Hepatocyte (in vitro differentiated cells): Measurements from ENCODE around the gene RMI2. TPM values are rescaled to one million over a fixed set of nuclear protein-coding genes. Genes with fewer than 3 reads are reported as not detected.
"Not testable (repeated sequence)": the region's sequence is repeated elsewhere in the genome, so short reads cannot be mapped to it uniquely, and the experiment has no call there.

Experiments
- DNase-seq: peaks from one replicate; pipeline ENCODE4 v3.0.0-alpha.2; 2016; ENCODE audit warnings: low spot score
- H2AFZ ChIP-seq: fragments of 200-600 bp; sonication (generic); 2 replicates; pipeline ENCODE4 v1.6.0; 2016; ENCODE audit warnings: antibody characterized with exemption, mild to moderate bottlenecking
- H3K27ac ChIP-seq: fragments of 200-600 bp; sonication (generic); 2 replicates; pipeline ENCODE4 v1.5.1; 2016; ENCODE audit warnings: mild to moderate bottlenecking
- H3K27me3 ChIP-seq: fragments of 200-600 bp; sonication (generic); 2 replicates; pipeline ENCODE4 v1.6.1; 2016
- H3K36me3 ChIP-seq: fragments of 200-600 bp; sonication (generic); replicated peaks from 2 replicates; pipeline ENCODE4 v1.5.1; 2016; ENCODE audit warnings: low read depth; ENCODE audit not compliant: insufficient read depth
- H3K4me1 ChIP-seq: fragments of 200-600 bp; sonication (generic); 2 replicates; pipeline ENCODE4 v1.5.1; 2016; ENCODE audit warnings: mild to moderate bottlenecking, moderate library complexity; ENCODE audit not compliant: insufficient read depth
- H3K4me2 ChIP-seq: fragments of 200-600 bp; sonication (generic); 2 replicates; pipeline ENCODE4 v1.6.0; 2016
- H3K4me3 ChIP-seq: fragments of 200-600 bp; sonication (generic); 2 replicates; pipeline ENCODE4 v1.5.1; 2016; ENCODE audit warnings: mild to moderate bottlenecking
- H3K79me2 ChIP-seq: fragments of 200-600 bp; sonication (generic); 2 replicates; pipeline ENCODE4 v1.6.0; 2017; ENCODE audit warnings: mild to moderate bottlenecking
- H3K9me2 ChIP-seq: fragments of 200-600 bp; sonication (generic); replicated peaks from 2 replicates; pipeline ENCODE4 v1.6.0; 2017; ENCODE audit warnings: mild to moderate bottlenecking; ENCODE audit not compliant: insufficient read depth
- H3K9me3 ChIP-seq: fragments of 200-600 bp; sonication (generic); 2 replicates; pipeline ENCODE4 v1.5.1; 2016; ENCODE audit warnings: low read depth, mild to moderate bottlenecking
- H4K20me1 ChIP-seq: fragments of 200-600 bp; sonication (generic); 2 replicates; pipeline ENCODE4 v1.6.0; 2016; ENCODE audit warnings: mild to moderate bottlenecking; ENCODE audit not compliant: insufficient read depth, poor library complexity, severe bottlenecking
- CTCF ChIP-seq: fragments of 200-600 bp; sonication (generic); IDR thresholded peaks from 2 replicates; pipeline ENCODE4 v1.5.1; 2016; ENCODE audit warnings: antibody characterized with exemption, mild to moderate bottlenecking; ENCODE audit not compliant: poor library complexity
- EZH2 ChIP-seq: fragments of 200-600 bp; sonication (generic); IDR thresholded peaks from 2 replicates; pipeline ENCODE4 v1.6.1; 2016; ENCODE audit warnings: antibody characterized with exemption, mild to moderate bottlenecking, borderline replicate concordance
- EZH2phosphoT487 ChIP-seq: fragments of 200-600 bp; sonication (generic); IDR thresholded peaks from one replicate; pipeline ENCODE4 v1.6.1; 2018; ENCODE audit warnings: antibody characterized with exemption, mild to moderate bottlenecking, low read depth, moderate library complexity; ENCODE audit not compliant: unreplicated experiment, severe bottlenecking
- WGBS: methylation state at CpG from one replicate; pipeline ENCODE4 v1.1.6; 2016; ENCODE audit warnings: low lambda C conversion rate; ENCODE audit errors: missing lambda C conversion rate; 5-methylcytosine and 5-hydroxymethylcytosine counted together
- polyA plus RNA-seq: library from polyadenylated mRNA; unstranded; fragments of >200 nt; fragmentation: Nextera tagmentation; extraction: Ambion mirVana; gene quantifications from 2 replicates; pipeline ENCODE4 v1.2.1, GENCODE V29; 2016
- total RNA-seq: library from RNA; depleted of rRNA; stranded (reverse); fragments of >200 nt; gene quantifications from 2 replicates; pipeline ENCODE4 v1.2.3, GENCODE V29; 2014

The RMI2 gene
- total and polyA plus RNA-seq, 2 experiments from 2014 or later = 9.8 to 11.4 TPM

- Histone ChIP-seq H3K36me3 (no peaks in the 10 kb centered on the region), H3K4me3 (no peak overlapping the region), H3K9me3 (no peaks in the 10 kb centered on the region), H2AFZ (no peak overlapping the region), H3K27me3 (no peaks in the 10 kb centered on the region), H3K4me1 (peaks cover 16% of the 10 kb centered on the region), H3K4me2 (no peak overlapping the region), H3K79me2 (no peaks in the 10 kb centered on the region), H4K20me1 (no peaks in the 10 kb centered on the region), H3K9me2 (no peaks in the 10 kb centered on the region), H3K27ac (no peak overlapping the region)
- TF ChIP-seq CTCF = no peak
- TF ChIP-seq EZH2 = no peak
- TF ChIP-seq EZH2phosphoT487 = no peak
- no peak for DNase-seq
- 63% methylated on average over 7 of the region's 7 CpGs for WGBS
These were observed 18.6 kb downstream of the RMI2 start for GRCh38 chr16:11363927-11364258.

DNA sequence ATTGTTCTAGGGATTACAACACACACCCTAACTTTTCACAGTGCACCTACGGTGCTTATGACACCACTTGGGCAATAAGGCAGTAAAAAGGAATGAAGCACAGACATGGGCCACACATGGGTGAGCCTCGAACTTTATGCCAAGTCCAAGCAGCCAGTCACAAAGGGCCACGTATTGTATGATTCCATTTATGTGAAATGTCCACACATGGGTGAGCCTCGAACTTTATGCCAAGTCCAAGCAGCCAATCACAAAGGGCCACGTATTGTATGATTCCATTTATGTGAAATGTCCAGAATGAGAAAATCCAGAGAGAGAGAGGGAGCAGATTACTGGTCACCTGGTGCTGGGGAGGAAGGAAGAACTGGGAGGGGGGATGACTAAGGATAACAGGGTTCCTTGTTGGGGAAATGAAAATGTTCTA lies 22.2 kb downstream of the RMI2 start:
- Histone ChIP-seq H3K79me2 (no peaks in the 10 kb centered on the region), H2AFZ (no peak overlapping the region), H3K9me2 (no peaks in the 10 kb centered on the region), H3K27ac (no peak overlapping the region), H3K36me3 (no peaks in the 10 kb centered on the region), H3K4me1 (peaks cover 10% of the 10 kb centered on the region), H3K4me3 (no peak overlapping the region), H4K20me1 (no peaks in the 10 kb centered on the region), H3K4me2 (no peak overlapping the region), H3K9me3 (no peaks in the 10 kb centered on the region), H3K27me3 (no peaks in the 10 kb centered on the region)
- DNase-seq = no peak
- WGBS = 97% methylated on average over 5 of the region's 5 CpGs
- TF ChIP-seq EZH2phosphoT487 = no peak
- TF ChIP-seq CTCF = no peak
- TF ChIP-seq EZH2 = no peak

GRCh38 chr16:11370084-11370931 lies 25.0 kb downstream of the RMI2 start:
- Histone ChIP-seq H3K79me2 (no peaks in the 10 kb centered on the region), H3K27me3 (no peaks in the 10 kb centered on the region), H4K20me1 (no peaks in the 10 kb centered on the region), H2AFZ (no peak overlapping the region), H3K27ac (no peak overlapping the region), H3K4me3 (no peak overlapping the region), H3K4me1 (no peaks in the 10 kb centered on the region), H3K9me3 (no peaks in the 10 kb centered on the region), H3K4me2 (no peak overlapping the region), H3K36me3 (no peaks in the 10 kb centered on the region), H3K9me2 (no peaks in the 10 kb centered on the region)
- TF ChIP-seq EZH2 (no peak), CTCF (no peak), EZH2phosphoT487 (no peak)
- 86% methylated on average over 7 of the region's 7 CpGs for WGBS
- peak; percentile 19 for DNase-seq

GRCh38 chr16:11370932-11371279 lies 25.6 kb downstream of the RMI2 start:
- not testable (repeated sequence) for DNase-seq, H3K9me3 ChIP-seq, H3K36me3 ChIP-seq, H3K27ac ChIP-seq, H2AFZ ChIP-seq, H3K79me2 ChIP-seq, H3K9me2 ChIP-seq, H3K4me2 ChIP-seq, H3K4me1 ChIP-seq, H3K27me3 ChIP-seq, H4K20me1 ChIP-seq, H3K4me3 ChIP-seq
- WGBS = 94% methylated on average over 12 of the region's 13 CpGs
